Measurements from ENCODE around the gene CCDC57.

GRCh38 chr17:82145550-82146155 lies 67.0 kb downstream of the CCDC57 start:
- TF ChIP-seq CTCF (IDR thresholded peaks at IDR 0.05; ENCODE audit: poor library complexity) (no peak), EZH2 (IDR thresholded peaks at IDR 0.05; ENCODE audit: borderline replicate concordance) (no peak)

Data from hepatocyte (in vitro differentiated cells).